GF-D8 (cell line): ENCODE measurements around the gene TH.

ENCODE experiments used
- DNase-seq: peaks from one replicate; lab custom pipeline; 2025; lab: John Stamatoyannopoulos, UW

The TH gene

DNA sequence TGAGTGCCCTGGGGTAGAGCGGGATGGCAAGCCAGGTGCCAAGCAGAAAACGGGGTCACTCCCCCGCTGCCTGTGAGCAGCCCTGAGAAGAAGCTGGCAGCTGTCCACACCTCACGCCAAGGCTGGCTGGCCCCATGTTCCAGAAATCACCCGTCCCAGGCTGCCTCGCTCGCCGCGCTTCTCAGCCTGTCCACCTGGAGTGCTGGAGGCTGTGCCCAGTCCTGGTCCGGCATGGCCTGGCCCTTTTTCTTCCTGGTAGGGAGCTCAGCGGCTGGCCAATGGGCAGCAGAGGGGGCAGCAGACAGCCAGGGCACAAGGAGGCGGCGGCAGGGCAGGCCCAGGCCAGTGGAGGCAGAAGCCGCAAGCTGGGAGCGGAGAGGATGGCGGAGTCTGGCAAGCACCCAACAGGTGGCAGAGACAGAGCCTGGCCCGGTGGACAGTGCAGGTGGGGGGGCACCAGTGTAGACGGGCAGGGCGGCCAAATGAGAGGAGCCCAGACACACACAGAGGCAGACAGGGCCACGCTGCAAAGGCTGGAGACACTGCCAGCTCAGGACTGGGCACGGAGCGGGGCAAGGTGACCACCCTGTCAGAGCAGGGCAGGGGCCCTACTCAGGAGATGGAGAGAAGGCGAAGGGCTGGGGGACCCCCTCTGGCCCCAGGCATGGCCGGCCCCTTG is 37.2 kb upstream of the TH start:
- DNase-seq, result no peak

DNA sequence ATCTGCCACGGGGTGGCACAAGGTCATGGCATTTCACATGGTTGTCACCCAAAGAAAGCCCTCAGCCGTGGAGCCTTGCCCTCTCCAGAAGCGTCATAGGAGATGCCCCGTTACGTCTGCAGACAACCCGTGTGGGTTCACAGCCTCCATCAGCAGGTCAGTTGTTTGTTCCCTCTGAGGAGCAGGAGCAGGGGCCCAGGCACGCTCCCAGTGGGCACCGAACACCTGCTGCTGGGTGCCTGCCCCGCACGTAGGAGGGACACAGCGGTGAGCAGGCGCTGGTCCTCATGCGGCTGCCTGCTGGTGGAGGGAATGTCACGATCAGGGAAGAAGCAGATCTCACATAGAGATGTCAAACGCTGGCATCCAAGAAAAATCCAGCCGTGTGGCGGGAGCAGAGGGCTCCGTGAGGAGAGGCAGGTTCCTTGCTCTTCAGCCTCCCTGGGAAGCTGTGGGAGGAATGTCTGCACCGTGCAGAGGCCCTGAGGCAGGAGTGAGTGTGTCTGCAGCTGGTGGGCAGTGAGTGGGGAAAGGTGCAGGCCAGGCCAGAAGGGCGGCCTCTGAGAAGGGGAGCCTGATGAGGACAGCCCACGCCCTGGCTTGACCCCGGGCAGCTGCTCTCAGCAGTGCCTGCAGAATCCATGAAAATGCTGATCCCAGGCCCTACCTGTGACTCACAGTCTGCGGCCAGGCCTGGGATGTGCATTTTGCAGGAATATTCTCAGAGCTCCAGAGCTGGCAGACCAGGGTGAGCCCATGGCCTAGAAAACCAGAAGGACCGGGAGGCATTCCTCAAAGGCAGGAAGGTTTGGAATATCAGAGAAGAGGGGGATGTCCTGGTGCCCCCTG is 36.4 kb upstream of the TH start:
- no peak for DNase-seq

DNA sequence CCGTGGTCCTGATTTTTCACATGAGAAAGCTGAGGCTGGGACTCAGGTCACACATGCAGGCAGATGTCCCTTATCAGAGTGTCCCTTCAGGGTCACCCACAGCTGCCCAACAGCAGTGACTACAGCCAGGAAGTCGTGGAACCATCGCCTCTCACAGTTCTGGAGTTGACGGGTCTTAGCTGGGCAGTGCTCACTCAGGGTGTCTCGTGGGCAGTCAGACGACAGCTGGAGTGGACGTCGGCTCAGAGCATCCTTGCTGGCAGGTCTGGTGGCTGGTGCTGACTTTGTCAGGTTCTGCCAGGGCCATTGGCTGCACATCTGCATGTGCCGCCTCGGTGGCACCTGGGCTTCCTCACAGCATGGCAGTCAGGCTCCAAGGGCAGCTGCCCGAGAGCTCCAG is 35.6 kb upstream of the TH start:
- DNase-seq, result no peak

DNA sequence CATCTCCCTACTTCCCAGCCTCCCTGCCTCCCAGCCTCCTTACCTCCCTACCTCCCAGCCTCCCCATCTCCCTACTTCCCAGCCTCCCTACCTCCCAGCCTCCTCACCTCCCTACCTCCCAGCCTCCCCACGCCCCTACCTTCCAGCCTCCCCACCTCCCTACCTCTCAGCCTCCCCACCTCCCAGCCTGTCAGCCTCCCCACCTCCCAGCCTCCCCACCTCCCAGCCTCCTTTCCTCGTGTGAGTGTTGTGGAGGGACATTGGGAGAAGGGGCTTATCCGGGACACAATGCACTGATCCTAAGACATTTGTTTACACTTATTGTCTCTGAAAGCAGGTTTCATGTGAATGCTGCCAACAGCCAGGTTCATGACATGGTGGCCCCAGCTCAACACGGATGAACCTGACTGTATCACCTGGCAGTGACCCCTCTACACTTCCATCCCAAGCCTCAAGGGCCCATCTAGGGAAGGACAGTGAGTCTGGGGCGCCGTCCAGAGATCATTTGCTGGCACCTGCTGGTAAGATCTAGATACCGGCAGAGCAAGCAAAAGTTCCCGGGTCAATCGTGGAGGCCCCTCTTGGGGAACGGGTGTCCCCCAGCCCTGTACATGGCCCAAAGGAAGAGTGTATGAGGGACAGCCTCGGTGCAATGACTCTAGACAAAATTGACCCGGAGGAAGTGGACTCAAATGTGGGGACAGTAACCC is 34.5 kb upstream of the TH start:
- no peak for DNase-seq

DNA sequence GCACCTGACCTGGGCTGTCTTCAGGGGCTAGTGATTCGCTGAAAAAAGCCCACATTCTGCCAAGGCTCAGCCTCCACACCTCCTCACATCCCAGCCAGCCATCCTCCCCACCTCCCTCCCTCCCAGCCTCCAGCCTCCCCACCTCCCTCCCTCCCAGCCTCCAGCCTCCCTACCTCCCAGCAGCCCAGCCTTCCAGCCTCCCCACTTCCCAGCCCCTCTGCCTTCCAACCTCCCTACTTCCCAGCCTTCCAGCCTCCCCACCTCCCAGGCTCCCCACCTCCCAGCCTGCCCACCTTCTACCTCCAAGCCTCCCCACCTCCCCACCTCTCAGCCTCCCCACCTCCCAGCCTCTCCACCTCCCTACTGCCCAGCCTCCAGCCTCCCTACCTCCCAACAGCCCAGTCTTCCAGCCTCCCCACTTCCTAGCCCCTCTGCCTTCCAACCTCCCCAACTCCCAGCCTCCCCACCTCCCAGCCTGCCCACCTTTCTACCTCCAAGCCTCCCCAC is 33.7 kb upstream of the TH start:
- DNase-seq, result no peak

DNA sequence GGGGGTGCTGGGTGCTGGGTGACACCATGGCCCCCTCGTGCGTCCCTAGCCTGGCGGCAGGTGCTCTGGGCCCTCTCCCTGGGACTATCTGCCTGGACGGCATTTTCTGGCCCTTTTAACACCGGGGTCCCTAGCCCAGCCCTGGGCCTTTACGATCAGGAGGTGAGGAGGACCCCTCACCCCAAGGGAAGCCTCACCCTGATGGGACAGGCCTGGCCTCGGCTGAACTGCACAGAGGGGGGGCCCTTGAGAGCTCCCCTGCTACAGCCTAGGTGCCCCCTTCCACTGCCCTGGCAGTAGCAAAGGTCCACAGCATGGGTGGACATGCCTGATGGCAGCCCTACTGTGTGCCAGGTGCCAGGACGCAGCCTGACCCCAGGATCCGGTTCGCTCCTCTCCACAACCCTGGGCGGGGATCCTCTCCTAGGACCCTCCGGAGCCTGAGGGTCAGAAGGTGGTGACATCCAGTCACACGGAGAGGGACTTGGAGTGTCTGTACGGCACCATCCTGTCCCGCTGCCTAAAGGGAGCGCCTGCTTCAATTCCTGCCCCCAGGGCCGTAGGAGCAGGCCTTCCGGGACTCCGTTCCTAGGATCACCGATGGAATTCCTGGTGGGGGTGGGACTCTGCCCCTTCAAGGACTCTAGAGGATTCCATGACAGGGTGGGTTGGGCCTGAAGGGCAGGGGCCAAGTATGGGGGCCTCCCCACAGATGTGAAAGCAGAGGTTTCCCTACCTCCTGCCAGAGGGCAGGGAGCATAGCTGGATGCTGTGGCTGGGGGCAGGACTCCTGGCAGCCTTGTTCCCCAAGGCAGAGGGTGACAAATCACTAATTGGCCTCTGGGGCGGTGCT is 33.0 kb upstream of the TH start:
- DNase-seq, result no peak

DNA sequence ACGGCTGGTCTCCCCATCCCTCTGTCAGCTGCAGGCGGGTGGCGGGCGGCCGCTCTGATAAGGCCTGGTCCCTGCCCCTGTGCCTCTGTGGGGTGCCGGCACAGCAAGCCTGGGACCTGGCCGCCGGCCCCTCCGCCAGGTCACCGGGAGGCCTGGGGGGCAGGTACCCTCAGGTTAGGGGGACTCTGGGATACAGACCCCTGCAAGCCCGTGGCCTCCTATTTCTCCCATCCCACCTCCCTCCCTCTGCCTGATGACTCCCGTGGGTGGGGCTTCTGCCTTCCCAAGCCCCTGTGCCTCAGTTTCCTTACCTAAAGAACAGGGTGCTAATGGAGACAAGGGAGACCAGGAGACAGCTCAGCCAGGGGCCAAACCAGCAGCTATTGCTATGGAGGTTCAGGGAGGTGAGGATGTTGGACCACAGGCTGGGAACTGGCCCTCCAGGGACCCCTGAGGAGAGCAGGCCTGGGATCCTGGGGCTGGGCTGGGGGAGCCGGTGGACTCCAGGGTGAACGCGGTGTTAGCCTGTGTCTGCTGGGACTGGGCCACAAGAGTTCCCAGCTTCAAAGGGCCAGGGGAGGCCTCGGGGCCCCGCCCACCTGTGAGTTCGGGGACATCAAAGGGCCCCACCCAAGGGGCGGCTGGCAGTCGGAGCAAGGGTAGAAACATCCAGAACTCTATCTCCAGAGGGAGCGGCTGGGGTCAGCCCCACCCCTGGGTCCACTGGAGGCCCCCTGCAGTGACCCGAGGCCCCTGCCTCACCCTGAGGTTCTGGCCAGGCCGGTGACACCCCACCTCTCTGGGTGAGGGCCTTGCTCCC is 32.0 kb upstream of the TH start:
- DNase-seq, result no peak

DNA sequence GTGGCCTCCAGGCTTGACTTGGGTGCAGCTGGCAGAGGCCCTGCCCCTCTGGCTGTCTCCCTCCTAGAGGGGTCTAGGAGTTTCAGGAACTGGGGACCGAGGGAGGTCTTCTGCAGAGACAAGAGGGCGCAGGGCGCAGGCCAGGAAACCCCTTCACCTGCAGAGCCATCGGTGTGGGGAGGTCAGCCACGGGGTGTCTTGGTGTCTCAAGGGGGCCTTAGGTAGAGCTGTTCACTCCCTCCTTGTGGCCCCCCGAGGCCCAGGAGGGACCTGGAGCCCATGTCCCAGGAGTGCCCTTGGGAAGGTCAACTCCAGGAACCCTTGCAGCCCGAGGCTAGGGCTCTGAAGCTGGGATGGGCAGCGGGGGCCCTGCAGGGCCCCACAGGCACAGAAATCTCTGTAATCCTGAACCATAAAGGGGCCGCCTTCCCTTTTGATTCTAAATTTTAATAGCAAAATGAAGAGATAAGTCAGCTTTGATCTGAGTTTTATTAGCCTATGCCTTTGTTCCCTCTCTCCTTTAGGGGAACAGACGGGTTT is 31.4 kb upstream of the TH start:
- DNase-seq, result no peak

DNA sequence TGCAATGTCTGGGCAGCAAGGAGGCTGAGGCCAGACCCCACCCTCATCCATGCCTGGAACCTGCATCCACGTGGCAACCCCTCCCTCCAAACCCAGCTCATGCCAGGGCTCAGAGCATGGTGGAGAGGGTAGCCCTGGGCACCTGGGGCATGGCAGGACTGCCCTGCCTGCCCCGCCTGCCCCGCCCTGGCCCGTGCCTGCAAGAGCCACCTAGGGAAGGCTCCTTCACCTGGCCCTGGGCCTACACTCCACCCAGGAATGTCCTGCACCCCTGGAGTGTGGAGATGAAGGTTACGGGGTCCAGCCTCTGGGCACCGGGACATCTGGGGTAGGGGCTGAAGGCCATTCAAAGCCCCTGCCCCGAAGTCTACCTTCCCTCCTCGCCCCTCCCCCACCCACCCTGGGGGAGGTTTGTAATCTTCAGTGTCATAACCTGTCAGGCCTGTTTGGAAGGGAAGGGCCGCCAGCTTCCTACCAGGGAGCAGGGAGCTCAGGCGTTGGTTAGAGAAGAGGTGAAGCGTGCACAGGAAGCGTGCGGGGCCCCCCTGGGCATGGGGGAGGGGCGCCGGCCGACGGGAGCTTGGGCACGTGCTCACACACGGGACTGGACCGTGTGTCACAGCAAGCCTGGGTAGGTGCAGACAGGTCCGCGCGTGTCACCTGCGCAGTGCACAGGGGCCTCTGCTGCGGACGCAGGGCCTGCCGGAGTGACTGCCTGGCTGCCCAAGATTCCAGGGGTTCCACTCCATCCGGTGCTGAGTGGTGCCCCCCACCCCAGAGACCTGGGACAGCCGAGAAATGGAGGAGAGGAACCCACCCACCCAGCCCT is 30.7 kb upstream of the TH start:
- no peak for DNase-seq

DNA sequence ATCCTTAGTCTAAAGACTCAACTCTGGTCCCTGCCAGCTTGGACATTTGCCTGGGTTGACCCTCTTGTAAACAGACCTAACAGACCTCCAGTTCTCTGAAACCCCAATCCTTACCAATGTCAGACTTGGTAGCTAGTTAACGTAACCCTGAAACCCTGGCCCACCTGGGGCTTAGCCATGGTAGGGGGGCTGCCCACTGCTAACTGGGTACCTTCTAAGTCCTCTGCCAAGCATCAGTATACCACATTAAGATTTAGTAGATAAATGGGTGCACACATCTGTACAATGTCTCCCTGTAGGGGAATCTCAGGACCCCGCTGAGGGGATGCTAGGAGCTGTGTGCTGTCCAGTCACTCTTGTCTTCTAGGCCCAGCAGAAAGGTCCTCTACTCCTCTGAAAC is 29.9 kb upstream of the TH start:
- DNase-seq, result no peak

DNA sequence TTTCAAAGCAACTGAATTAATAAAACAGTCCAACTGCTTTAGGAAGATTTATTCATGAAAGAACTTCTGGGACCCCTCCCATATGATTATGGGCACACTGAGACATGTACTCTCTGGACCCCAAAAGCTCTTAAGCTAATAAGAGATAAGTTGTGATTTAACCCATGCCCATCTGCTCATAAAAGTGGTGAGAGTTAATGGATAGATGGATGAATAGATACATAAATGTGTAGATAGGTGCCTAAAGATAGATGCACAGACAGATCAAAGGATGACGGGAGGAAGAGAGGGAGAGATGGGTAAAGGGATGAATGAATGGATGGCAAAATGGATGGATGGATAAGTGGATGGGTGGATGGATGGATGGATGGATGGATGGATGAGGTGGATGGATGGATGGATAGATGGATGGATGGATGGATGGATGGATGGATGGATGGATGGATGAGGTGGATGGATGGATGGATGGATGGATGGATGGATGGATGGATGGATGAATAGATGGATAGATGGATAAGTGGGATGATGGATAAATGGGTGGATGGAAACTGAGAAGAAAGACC is 29.4 kb upstream of the TH start:
- no peak for DNase-seq

DNA sequence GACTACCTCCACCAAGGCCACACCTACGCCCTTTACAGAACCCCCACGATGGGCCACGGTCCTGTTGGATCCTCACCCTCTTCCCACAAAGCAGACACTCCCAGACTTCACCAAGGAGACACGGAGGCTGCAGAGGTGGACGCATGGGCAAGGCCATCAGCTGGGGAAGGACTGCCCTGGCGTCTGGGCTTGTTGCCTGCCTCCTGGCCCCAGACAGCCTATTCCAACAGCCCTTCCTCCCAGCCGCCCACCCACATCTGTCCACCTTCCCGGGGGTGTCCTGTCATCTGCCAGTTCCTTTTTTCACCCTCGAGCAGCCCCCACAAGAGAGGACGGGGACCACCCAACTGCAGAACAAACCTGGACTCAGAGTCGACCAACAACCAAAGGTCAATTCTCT is 28.9 kb upstream of the TH start:
- no peak for DNase-seq

DNA sequence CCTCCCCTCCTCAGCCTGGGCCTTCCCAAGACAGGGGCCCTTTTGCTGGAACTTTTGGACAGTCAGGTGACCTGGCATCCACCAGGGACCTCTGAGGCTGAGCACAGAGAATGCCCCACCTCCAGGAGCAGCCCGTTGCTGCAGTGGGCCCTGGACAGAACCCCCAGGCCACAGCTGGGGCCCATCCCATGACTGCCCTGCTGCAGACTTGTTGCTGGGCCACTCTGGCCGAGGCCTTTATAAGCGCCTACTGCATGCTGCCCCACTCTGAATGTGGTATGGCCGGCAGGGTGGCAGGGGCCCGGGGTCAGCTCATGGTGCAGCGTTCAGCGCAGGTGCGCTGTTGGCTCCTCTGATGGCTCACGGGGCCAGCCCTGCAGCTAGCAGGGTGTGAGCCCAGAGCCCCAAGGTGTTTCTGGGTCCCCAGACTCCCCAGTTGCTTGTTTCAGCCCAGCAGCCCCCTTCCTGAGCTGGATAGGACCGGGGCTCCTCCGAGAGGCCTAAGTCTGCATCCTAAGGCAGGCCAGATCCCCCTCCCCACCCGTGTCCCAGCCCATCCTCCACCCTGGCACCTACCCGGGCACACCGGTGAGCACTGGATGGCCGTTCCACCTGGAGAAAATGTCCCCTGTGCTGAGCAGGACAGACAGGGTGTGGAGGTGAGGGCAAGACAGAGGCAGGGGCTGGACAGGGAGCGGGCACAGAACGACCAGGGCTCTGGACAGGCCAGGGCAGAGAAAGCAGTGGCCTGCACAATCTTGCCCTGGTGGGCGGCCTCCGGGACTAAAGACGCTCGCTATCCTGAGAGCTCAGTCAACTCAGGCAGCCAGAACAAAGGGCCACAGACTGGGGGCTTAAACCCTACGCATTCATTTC is 28.1 kb upstream of the TH start:
- no peak for DNase-seq

DNA sequence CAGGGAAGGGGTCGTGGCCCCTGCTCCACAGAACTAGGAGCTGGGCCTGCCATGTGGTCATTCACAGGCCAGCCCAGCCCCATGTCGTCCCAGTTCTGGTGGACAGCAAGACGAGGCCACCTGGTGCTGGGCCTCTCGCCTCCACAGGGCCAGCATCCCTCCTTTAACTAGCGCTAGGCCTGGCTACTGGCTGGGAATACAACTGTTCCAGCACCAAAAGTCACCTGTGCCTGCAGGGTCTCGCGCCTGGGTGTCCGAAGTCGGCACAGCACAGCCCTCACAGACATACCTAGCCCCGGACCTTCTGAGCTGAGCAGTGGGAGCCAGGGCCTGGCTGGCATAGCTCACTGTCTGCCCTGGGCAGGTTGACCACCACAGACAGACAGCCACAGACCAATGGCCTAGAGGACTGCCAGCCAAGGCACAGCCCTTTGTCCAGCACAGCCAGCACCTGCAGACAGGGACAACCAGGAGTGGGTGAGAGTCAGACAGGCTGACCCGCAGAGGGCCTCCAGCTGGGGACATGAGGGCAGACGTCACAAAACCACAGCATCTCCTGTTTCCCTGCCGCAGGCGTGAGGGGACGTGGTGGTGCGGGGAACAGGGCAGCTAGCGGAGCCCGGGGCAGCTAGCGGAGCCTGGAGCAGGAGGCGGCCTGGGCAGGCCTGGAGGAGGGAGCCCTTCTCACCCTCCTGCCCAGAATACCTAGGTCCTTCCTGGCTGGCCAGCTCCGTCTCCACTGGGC is 27.2 kb upstream of the TH start:
- DNase-seq, result no peak

DNA sequence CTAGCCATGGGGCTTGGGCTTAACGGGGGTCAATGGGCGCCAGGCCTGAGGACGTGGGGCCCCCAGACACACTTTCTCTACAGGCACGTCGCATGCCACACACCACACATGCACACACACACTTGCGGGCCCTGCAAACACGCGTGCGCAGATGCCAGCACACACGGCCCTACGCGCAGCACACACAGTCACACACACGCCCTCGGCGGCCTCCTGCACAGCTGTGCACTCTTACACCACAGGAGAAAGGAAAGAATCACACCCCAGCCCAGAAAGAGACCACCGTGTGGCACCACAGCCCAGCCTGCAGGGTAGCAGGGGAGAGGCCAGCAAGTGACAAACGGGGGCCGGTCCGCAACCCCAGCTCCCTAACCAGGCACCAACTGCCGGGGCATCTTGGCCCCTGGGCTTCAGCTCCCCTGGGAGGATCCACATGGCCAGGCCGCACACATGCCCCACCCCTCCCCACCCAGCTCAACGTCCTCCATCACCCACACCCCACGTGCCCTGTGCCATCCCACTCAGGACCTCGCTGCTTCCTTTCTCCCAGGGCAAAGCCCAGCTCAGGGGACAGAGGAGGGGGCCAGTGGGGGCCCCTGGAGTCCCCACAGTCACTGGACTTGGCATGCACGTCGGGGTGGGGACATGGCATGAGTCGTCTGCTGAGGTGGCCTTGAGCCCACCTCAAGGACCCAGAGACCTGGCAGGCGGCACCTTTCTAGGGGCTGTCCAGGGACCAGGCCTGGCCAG is 26.3 kb upstream of the TH start:
- DNase-seq, result no peak

DNA sequence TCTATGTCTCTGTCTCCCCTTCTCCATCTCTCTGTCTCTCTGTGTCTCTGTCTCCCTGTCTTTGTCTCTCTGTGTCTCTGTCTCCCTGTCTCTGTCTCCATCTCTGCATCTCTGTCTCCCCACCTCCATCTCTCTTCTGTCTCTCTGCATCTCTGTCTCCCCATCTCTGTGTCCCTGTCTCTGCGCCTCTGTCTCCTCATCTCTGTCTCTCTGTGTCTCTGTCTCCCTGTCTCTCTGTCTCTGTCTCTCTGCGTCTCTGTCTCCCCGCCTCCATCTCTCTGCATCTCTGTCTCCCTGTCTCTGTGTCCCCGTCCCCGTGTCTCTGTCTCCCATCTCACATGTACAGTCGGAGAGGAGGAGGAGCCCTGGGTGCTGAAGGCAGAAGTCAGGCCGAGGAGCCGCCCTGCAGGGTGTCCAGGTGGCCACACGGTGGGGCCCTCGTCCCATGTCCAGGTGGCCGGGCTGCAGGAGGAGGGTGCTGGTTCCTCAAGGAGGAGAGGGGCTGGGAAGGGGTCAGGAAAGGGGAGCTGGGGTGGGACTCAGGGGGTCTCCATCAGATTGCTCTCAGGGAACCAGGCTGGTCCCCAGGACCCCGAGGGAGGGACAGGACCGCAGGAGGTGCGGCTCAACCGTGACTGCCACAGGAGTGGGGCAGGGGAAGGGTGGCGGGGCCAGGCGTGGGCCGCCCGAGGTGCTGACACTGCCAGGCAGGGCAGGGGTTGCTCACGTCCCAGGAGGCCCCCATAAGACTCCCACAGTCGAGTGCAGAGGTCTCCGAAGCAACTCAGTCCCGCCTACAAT is 25.6 kb upstream of the TH start:
- DNase-seq, result no peak
